ENCODE results near the gene MARS1.

Gene MARS1

DNA sequence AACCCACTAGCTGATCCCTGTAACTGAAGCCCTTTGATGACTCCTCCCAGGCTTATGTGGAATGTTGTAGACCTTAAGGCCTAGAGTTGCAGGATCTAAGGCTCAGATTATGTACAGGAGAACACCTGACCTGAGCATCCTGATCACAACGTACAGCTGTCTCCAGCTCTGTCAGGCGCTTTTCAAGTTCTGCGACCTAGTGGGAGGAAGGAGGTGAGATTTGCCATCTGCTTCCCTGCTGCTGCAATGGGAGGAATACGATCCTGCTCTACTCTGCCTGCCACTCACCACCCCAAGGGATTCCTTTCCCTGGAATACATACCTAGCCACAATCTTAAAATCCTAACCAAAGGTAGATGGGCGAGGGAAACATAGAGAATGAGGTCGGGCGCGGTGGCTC lies 45.2 kb downstream of the MARS1 start:
- H3K27ac ChIP-seq = no peak overlapping the region
- H3K79me2 ChIP-seq (ENCODE audit: insufficient read depth, low read depth) = no peaks in the 10 kb centered on the region
- no peak overlapping the region for H3K9ac ChIP-seq
- no peak overlapping the region for H3K4me3 ChIP-seq (IDR thresholded peaks at IDR 0.05; ENCODE audit: insufficient read depth, low read depth, low read length)
- TF ChIP-seq, protein P1, sequence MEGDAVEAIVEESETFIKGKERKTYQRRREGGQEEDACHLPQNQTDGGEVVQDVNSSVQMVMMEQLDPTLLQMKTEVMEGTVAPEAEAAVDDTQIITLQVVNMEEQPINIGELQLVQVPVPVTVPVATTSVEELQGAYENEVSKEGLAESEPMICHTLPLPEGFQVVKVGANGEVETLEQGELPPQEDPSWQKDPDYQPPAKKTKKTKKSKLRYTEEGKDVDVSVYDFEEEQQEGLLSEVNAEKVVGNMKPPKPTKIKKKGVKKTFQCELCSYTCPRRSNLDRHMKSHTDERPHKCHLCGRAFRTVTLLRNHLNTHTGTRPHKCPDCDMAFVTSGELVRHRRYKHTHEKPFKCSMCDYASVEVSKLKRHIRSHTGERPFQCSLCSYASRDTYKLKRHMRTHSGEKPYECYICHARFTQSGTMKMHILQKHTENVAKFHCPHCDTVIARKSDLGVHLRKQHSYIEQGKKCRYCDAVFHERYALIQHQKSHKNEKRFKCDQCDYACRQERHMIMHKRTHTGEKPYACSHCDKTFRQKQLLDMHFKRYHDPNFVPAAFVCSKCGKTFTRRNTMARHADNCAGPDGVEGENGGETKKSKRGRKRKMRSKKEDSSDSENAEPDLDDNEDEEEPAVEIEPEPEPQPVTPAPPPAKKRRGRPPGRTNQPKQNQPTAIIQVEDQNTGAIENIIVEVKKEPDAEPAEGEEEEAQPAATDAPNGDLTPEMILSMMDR (conservative IDR thresholded peaks at IDR 0.05; ENCODE audit: low read depth, low read length) = no peak
- H3K36me3 ChIP-seq (ENCODE audit: insufficient read depth) = peaks cover 10% of the 10 kb centered on the region; the same call in 1 of the 2 replicates
- H4K20me1 ChIP-seq (ENCODE audit: insufficient read depth) = no peaks in the 10 kb centered on the region; the same call in 1 of the 2 replicates
- H2AFZ ChIP-seq (ENCODE audit: low read depth) = no peak overlapping the region
- H3K4me2 ChIP-seq = no peak overlapping the region
- H3K27me3 ChIP-seq (ENCODE audit: insufficient read depth, low read depth) = no peaks in the 10 kb centered on the region
- no peaks in the 10 kb centered on the region for H3K4me1 ChIP-seq (ENCODE audit: low read depth, poor library complexity, severe bottlenecking)

DNA sequence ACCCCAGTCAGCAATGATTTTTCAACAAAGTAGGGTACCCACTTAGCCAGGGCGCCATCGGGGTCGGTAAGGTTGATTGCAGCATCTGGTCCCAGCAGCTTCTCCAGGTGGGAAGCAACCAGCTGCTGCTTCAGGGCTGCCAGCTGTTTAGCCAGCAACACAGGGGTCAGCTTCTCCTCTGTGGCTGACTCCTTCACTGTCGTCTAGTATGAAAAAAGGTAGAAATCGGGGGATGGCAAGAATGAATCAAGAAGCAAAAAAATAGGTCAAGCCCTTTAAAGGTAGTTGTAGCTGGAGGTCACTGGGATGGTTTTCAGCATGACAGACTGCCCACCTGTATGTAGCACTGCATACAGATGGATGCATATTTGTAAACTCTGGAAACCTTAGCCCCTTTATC lies 46.4 kb downstream of the MARS1 start:
- H3K27me3 ChIP-seq (ENCODE audit: insufficient read depth, low read depth) = no peaks in the 10 kb centered on the region
- H3K36me3 ChIP-seq (ENCODE audit: insufficient read depth) = peaks cover 14% of the 10 kb centered on the region; the same call in 1 of the 2 replicates
- H3K4me2 ChIP-seq = no peak overlapping the region
- no peak overlapping the region for H3K27ac ChIP-seq
- H3K4me3 ChIP-seq (IDR thresholded peaks at IDR 0.05; ENCODE audit: insufficient read depth, low read depth, low read length) = no peak overlapping the region
- no peaks in the 10 kb centered on the region for H3K79me2 ChIP-seq (ENCODE audit: insufficient read depth, low read depth)
- TF ChIP-seq, protein P1 (conservative IDR thresholded peaks at IDR 0.05; ENCODE audit: low read depth, low read length) = no peak
- H3K4me1 ChIP-seq (ENCODE audit: low read depth, poor library complexity, severe bottlenecking) = no peaks in the 10 kb centered on the region
- H4K20me1 ChIP-seq (ENCODE audit: insufficient read depth) = no peaks in the 10 kb centered on the region
- H3K9ac ChIP-seq = no peak overlapping the region
- no peak overlapping the region for H2AFZ ChIP-seq (ENCODE audit: low read depth)

DNA sequence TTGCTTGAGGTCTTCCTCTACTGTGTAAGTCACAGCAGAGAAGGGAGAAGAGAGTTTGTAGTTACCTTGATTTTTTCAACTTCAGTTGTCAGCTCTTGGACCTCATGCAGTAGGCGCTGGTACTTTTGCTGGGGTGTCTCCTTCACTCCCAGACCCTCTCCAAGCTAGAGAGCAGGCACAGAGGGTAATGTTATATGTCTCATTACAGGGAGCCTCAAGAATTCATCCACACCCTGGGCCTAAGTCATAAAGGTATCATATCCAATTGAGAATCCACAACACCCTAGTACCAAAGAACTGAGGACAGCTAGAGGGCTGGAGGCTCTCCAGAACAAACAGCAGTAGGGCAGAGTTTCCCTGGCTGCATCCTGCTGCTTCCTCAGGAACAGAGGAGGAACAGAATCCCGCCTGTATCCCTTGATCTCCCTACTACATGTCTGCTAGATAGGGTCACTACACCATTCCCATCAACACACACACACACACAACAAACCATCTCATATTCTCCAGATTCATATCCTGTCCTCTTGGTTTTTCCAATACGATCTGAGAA lies 47.2 kb downstream of the MARS1 start:
- Histone ChIP-seq H3K36me3 (ENCODE audit: insufficient read depth) (peaks cover 10% of the 10 kb centered on the region; the same call in 1 of the 2 replicates), H2AFZ (ENCODE audit: low read depth) (no peak overlapping the region), H3K4me2 (no peak overlapping the region), H3K27ac (no peak overlapping the region), H3K4me1 (ENCODE audit: low read depth, poor library complexity, severe bottlenecking) (no peaks in the 10 kb centered on the region), H3K9ac (no peak overlapping the region), H3K4me3 (IDR thresholded peaks at IDR 0.05; ENCODE audit: insufficient read depth, low read depth, low read length) (no peak overlapping the region), H3K79me2 (ENCODE audit: insufficient read depth, low read depth) (no peaks in the 10 kb centered on the region), H4K20me1 (ENCODE audit: insufficient read depth) (no peaks in the 10 kb centered on the region), H3K27me3 (ENCODE audit: insufficient read depth, low read depth) (no peaks in the 10 kb centered on the region)
- TF ChIP-seq, protein P1 (conservative IDR thresholded peaks at IDR 0.05; ENCODE audit: low read depth, low read length) = no peak

DNA sequence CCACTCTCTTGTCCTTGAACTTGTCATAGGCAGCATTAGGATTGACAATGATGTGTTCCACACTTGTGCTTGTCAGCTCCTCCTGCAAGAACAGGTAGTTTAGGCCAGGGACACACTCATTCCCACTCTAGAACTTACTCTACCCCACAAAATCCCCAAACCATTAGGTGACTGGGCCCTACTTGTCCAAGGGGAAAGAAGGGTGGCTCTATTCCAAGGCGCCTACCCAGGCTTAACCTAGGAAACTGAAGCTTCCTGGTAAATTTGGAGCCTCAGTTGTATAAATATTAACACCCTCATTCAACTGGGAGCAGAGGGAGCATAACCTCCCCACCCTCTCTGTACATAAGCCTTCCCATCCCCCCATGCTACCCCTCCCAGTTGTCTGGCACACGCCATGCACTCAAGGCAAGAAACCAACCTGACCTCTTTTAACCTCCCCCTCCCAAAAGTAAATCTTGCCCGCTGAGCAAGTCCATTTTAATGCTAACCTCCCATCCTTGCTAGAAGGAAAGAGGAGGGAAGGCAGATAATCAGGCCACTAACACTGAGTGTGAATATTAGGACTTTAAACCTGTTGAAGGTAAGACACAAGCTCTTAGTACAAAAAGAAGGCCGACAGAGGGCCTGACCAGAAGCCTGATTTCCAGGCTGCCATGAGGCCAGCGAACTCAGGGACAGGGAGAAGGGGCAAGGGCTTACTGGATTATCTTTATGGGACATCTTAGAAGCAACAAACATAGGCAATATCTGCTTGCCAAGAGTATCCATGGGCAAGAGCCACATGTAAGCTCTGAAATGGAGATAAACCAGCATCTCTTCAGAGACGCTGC lies 48.1 kb downstream of the MARS1 start:
- TF ChIP-seq, protein P1 (conservative IDR thresholded peaks at IDR 0.05; ENCODE audit: low read depth, low read length) = no peak
- Histone ChIP-seq H3K4me1 (ENCODE audit: low read depth, poor library complexity, severe bottlenecking) (no peaks in the 10 kb centered on the region), H3K4me2 (no peak overlapping the region), H3K27ac (no peak overlapping the region), H4K20me1 (ENCODE audit: insufficient read depth) (no peaks in the 10 kb centered on the region), H2AFZ (ENCODE audit: low read depth) (no peak overlapping the region), H3K27me3 (ENCODE audit: insufficient read depth, low read depth) (no peaks in the 10 kb centered on the region), H3K9ac (no peak overlapping the region), H3K79me2 (ENCODE audit: insufficient read depth, low read depth) (no peaks in the 10 kb centered on the region), H3K36me3 (ENCODE audit: insufficient read depth) (peaks cover 10% of the 10 kb centered on the region; the same call in 1 of the 2 replicates), H3K4me3 (IDR thresholded peaks at IDR 0.05; ENCODE audit: insufficient read depth, low read depth, low read length) (no peak overlapping the region)
